ENCODE measurements around the gene TSKU. TPM values are rescaled to one million over a fixed set of nuclear protein-coding genes. Genes with fewer than 3 reads are reported as not detected.
A peak's percentile ranks its signal among the peaks of the same experiment; 100 is the strongest.

The TSKU gene
- total RNA-seq, 1 donor from 2014 or later = 7.1 TPM

DNA sequence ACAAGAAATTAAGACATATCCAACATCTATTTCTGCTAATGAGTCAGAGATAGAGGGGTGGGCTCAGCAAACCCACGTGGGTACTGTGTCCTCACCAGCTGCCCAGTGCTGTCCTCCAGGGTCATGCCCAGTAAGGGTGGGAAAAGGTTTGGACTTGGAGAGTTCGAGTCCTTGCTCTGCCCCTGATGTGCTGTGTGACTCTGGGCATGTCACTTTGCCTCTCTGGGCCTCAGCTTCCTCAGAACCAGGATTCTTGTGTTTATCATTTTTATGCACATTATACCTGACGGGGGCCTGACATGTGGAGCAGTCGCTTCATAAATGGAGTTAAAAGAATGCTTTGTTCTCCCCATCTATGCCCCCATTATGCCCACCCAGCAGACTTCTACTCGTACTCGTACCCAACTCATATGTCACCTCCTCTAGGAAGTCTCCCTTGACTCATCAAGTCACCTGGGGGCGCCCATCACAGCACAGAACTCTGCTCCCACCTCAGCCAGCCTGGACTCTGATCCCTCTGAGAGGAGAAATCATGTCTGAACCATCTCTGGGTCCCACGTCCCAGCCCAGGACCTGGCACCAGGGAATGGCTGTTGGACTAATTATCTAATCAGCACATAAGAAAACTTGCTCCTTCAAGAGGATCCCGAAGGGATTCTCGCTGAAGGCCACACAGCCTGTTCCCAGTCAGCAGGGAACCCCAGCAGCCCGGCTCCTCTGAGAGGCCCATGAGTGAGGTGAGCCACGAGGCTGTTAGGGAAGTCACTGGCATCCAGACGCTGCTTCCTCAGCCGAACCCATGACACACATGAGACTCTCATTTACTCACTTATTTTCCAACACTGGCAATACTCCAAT lies 38.7 kb upstream of the TSKU start:
- Histone ChIP-seq H4K20me1 (ENCODE audit: low read depth) (no peaks in the 10 kb centered on the region), H3K4me2 (no peak overlapping the region), H3K4me1 (peaks cover 3% of the 10 kb centered on the region), H3K79me2 (ENCODE audit: low read depth) (no peaks in the 10 kb centered on the region), H3F3A (ENCODE audit: low read depth) (peaks cover 4% of the 10 kb centered on the region), H3K9ac (no peak overlapping the region), H3K27me3 (no peaks in the 10 kb centered on the region), H3K36me3 (no peaks in the 10 kb centered on the region), H3K4me3 (no peak overlapping the region), H3K27ac (no peak overlapping the region), H3K9me3 (ENCODE audit: low read depth) (no peaks in the 10 kb centered on the region), H2AFZ (replicated peaks) (no peak overlapping the region)
- Mint-ChIP-seq H3K27ac (no peak overlapping the region), H3K4me3 (no peak overlapping the region), H3K27me3 (ENCODE audit: insufficient read depth, low read depth) (peaks cover 13% of the 10 kb centered on the region), H3K36me3 (no peaks in the 10 kb centered on the region), H3K4me1 (peaks cover 7% of the 10 kb centered on the region), H3K9me3 (no peaks in the 10 kb centered on the region)
- DNase-seq (ENCODE audit: low spot score) = no peak
- TF ChIP-seq EZH2 (IDR thresholded peaks at IDR 0.05) = no peak
- TF ChIP-seq, protein P1, sequence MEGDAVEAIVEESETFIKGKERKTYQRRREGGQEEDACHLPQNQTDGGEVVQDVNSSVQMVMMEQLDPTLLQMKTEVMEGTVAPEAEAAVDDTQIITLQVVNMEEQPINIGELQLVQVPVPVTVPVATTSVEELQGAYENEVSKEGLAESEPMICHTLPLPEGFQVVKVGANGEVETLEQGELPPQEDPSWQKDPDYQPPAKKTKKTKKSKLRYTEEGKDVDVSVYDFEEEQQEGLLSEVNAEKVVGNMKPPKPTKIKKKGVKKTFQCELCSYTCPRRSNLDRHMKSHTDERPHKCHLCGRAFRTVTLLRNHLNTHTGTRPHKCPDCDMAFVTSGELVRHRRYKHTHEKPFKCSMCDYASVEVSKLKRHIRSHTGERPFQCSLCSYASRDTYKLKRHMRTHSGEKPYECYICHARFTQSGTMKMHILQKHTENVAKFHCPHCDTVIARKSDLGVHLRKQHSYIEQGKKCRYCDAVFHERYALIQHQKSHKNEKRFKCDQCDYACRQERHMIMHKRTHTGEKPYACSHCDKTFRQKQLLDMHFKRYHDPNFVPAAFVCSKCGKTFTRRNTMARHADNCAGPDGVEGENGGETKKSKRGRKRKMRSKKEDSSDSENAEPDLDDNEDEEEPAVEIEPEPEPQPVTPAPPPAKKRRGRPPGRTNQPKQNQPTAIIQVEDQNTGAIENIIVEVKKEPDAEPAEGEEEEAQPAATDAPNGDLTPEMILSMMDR (IDR thresholded peaks at IDR 0.05) = no peak
- no peak for TF ChIP-seq EZH2phosphoT487 (IDR thresholded peaks at IDR 0.05)

DNA sequence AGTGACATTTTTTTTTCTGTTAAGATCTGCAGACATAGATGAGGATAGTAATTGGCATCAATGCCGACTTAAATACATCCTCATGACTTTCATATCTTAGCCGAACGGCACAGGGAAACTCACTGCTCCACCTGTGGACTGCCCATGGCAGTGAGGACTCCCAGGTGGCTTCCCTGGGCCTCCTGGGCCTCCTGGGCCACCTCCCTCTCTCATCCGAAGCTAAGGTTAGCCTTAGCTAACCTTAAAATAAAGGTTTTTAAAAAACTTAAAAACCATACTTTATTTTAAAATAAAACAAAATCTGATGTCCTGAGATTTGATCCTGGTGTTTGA lies 38.1 kb upstream of the TSKU start:
- H3K4me3 Mint-ChIP-seq = no peak overlapping the region
- no peaks in the 10 kb centered on the region for H3K36me3 ChIP-seq
- H2AFZ ChIP-seq (replicated peaks) = no peak overlapping the region
- H3K36me3 Mint-ChIP-seq = no peaks in the 10 kb centered on the region
- no peaks in the 10 kb centered on the region for H3K9me3 ChIP-seq (ENCODE audit: low read depth)
- H3K27me3 Mint-ChIP-seq (ENCODE audit: insufficient read depth, low read depth) = peaks cover 11% of the 10 kb centered on the region
- no peaks in the 10 kb centered on the region for H3K79me2 ChIP-seq (ENCODE audit: low read depth)
- H3K4me3 ChIP-seq = no peak overlapping the region
- DNase-seq (ENCODE audit: low spot score) = no peak
- H3K27ac Mint-ChIP-seq = no peak overlapping the region
- H3K4me1 ChIP-seq = peaks cover 3% of the 10 kb centered on the region
- peaks cover 7% of the 10 kb centered on the region for H3K4me1 Mint-ChIP-seq
- H3K27me3 ChIP-seq = no peaks in the 10 kb centered on the region
- no peaks in the 10 kb centered on the region for H3K9me3 Mint-ChIP-seq
- no peak overlapping the region for H3K4me2 ChIP-seq
- no peak overlapping the region for H3K27ac ChIP-seq
- H3K9ac ChIP-seq = no peak overlapping the region
- TF ChIP-seq EZH2phosphoT487 (IDR thresholded peaks at IDR 0.05) (no peak), EZH2 (IDR thresholded peaks at IDR 0.05) (no peak)
- TF ChIP-seq, protein P1 (IDR thresholded peaks at IDR 0.05) = no peak
- no peaks in the 10 kb centered on the region for H4K20me1 ChIP-seq (ENCODE audit: low read depth)
- peaks cover 4% of the 10 kb centered on the region for H3F3A ChIP-seq (ENCODE audit: low read depth)

DNA sequence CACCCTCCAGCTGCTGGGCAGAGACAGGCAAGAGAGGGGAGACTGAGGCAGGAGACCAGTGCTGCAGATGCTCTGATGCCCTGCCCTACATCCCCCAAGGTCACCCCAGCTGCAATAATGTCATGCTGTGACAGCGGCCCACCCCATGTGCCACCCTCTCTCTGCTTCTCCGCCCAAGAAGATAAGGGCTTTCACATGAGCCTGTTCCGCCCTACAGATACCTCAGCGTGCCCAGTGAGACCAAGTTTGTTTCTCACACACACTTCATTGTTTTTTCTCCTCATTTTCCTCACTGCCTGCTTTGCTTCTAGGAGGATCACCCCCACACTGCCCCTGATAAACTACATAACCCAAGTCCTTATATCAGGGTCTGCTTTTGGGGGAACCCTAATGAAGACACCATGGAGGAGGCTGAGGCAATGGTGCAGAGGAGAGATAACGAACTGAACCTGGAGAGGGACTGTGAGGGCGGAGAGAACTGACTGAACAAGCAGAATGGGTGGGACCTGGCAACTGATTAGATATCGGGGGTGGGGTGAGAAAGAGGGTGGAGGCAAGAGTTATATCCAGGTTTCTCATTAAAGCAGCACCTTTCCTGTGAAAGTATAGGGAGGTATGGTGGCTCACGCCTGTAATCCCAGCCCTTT lies 37.5 kb upstream of the TSKU start:
- Histone ChIP-seq H3K79me2 (ENCODE audit: low read depth) (no peaks in the 10 kb centered on the region), H3K4me3 (no peak overlapping the region), H3K4me2 (no peak overlapping the region), H2AFZ (replicated peaks) (no peak overlapping the region), H3K9me3 (ENCODE audit: low read depth) (no peaks in the 10 kb centered on the region), H3K4me1 (peaks cover 3% of the 10 kb centered on the region), H3K36me3 (no peaks in the 10 kb centered on the region), H3F3A (ENCODE audit: low read depth) (peaks cover 4% of the 10 kb centered on the region), H3K27me3 (no peaks in the 10 kb centered on the region), H3K9ac (no peak overlapping the region), H3K27ac (no peak overlapping the region), H4K20me1 (ENCODE audit: low read depth) (no peaks in the 10 kb centered on the region)
- TF ChIP-seq, protein P1 (IDR thresholded peaks at IDR 0.05) = no peak
- no peak for TF ChIP-seq EZH2phosphoT487 (IDR thresholded peaks at IDR 0.05)
- no peak for TF ChIP-seq EZH2 (IDR thresholded peaks at IDR 0.05)
- Mint-ChIP-seq H3K27me3 (ENCODE audit: insufficient read depth, low read depth) (peaks cover 17% of the 10 kb centered on the region), H3K36me3 (no peaks in the 10 kb centered on the region), H3K4me1 (peaks cover 7% of the 10 kb centered on the region), H3K27ac (peak overlapping the region; percentile 55), H3K4me3 (no peak overlapping the region), H3K9me3 (no peaks in the 10 kb centered on the region)
- DNase-seq (ENCODE audit: low spot score) = no peak
